Measurements from ENCODE around the gene RGS10.

RGS10 gene

GRCh38 chr10:119495021-119495505 is 47.5 kb downstream of the RGS10 start:
- no peak for DNase-seq

- no peak for DNase-seq
Measured at GRCh38 chr10:119494236-119495020, 48.1 kb downstream of the RGS10 start.

- no peak for DNase-seq
Measured at GRCh38 chr10:119493155-119493554, 49.4 kb downstream of the RGS10 start.

GRCh38 chr10:119491966-119492757 is 50.4 kb downstream of the RGS10 start:
- no peak for DNase-seq

- DNase-seq = no peak
Measured at GRCh38 chr10:119489991-119490326, 52.6 kb downstream of the RGS10 start.

- no peak for DNase-seq
Measured at GRCh38 chr10:119488675-119489074, 53.8 kb downstream of the RGS10 start.

- DNase-seq = no peak
Measured at GRCh38 chr10:119483839-119484238, 58.7 kb downstream of the RGS10 start.

GRCh38 chr10:119483001-119483400 is 59.5 kb downstream of the RGS10 start:
- no peak for DNase-seq

- DNase-seq = no peak
Measured at GRCh38 chr10:119481781-119482426, 60.6 kb downstream of the RGS10 start.

- DNase-seq = no peak
Measured at GRCh38 chr10:119480667-119481066, 61.9 kb downstream of the RGS10 start.

GRCh38 chr10:119479532-119479931 is 63.0 kb downstream of the RGS10 start:
- DNase-seq = no peak

- DNase-seq = peak; percentile 16
Measured at GRCh38 chr10:119478811-119479341, 63.6 kb downstream of the RGS10 start.

- peak; percentile 19 for DNase-seq
Measured at GRCh38 chr10:119478111-119478802, 64.3 kb downstream of the RGS10 start.

- no peak for DNase-seq
Measured at GRCh38 chr10:119477444-119477843, 65.1 kb downstream of the RGS10 start.

GRCh38 chr10:119474606-119475005 is 67.9 kb downstream of the RGS10 start:
- DNase-seq = no peak

GRCh38 chr10:119473771-119474170 is 68.7 kb downstream of the RGS10 start:
- no peak for DNase-seq

GRCh38 chr10:119470920-119471702 is 71.4 kb downstream of the RGS10 start:
- no peak for DNase-seq

GRCh38 chr10:119469846-119470245 is 72.7 kb downstream of the RGS10 start:
- no peak for DNase-seq

- DNase-seq = no peak
Measured at GRCh38 chr10:119469325-119469707, 73.2 kb downstream of the RGS10 start.

- no peak for DNase-seq
Measured at GRCh38 chr10:119468542-119469324, 73.8 kb downstream of the RGS10 start.

GRCh38 chr10:119466655-119467054 is 75.9 kb downstream of the RGS10 start:
- DNase-seq = peak; percentile 46
